IMR-90 (cell line): Measurements from ENCODE around the gene UVSSA.

ENCODE experiments used
- CEBPB ChIP-seq: IDR thresholded peaks from 2 replicates; pipeline ENCODE4 v1.6.1; 2012; ENCODE audit warnings: low read depth, low read length, improper control_type of control experiment
- CTCF ChIP-seq: conservative IDR thresholded peaks from 2 replicates; pipeline ENCODE4 v1.5.1; 2012; ENCODE audit warnings: mild to moderate bottlenecking, low read depth, low read length, improper control_type of control experiment
- FOS ChIP-seq: fragments of 150-350 bp; IDR thresholded peaks from 2 replicates; pipeline ENCODE4 v1.6.1; 2016; ENCODE audit warnings: low read depth, low read length
- MAZ ChIP-seq: IDR thresholded peaks from 2 replicates; pipeline ENCODE4 v1.6.1; 2012; ENCODE audit warnings: low read depth, mild to moderate bottlenecking, low read length, improper control_type of control experiment, moderate library complexity, borderline replicate concordance
- MXI1 ChIP-seq: IDR thresholded peaks from 2 replicates; pipeline ENCODE4 v1.6.1; 2012; ENCODE audit warnings: low read depth, mild to moderate bottlenecking, low read length, moderate library complexity, borderline replicate concordance
- POLR2A ChIP-seq: IDR thresholded peaks from 2 replicates; pipeline ENCODE4 v1.6.1; 2012; ENCODE audit warnings: mild to moderate bottlenecking, low read depth, low read length
- RAD21 ChIP-seq: IDR thresholded peaks from 2 replicates; pipeline ENCODE4 v1.6.1; 2012; ENCODE audit warnings: low read length, improper control_type of control experiment
- RCOR1 ChIP-seq: IDR thresholded peaks from 2 replicates; pipeline ENCODE4 v1.6.1; 2012; ENCODE audit warnings: mild to moderate bottlenecking, low read length, improper control_type of control experiment; ENCODE audit not compliant: insufficient replicate concordance
- USF2 ChIP-seq: fragments of 150-350 bp; IDR thresholded peaks from 2 replicates; pipeline ENCODE4 v1.6.1; 2017; ENCODE audit warnings: mild to moderate bottlenecking, antibody characterized with exemption, low read length, low read depth

- no peak for TF ChIP-seq RCOR1
- TF ChIP-seq RAD21: no peak
- no peak for TF ChIP-seq CTCF
- TF ChIP-seq USF2: no peak
- TF ChIP-seq MXI1: no peak
- TF ChIP-seq MAZ: no peak
- TF ChIP-seq POLR2A: no peak
- no peak for TF ChIP-seq FOS
- no peak for TF ChIP-seq CEBPB
Observed at GRCh38 chr4:1355378-1355777, 8.4 kb downstream of the UVSSA start.
